SHP77 (cell line): ENCODE measurements around the gene RRAGA.
"Not testable (repeated sequence)": the region's sequence is repeated elsewhere in the genome, so short reads cannot be mapped to it uniquely, and the experiment has no call there.

Source experiments
- DNase-seq, 2 experiments: peaks; one replicate each; lab custom pipeline; 2025; lab: John Stamatoyannopoulos, UW

The RRAGA gene

DNA sequence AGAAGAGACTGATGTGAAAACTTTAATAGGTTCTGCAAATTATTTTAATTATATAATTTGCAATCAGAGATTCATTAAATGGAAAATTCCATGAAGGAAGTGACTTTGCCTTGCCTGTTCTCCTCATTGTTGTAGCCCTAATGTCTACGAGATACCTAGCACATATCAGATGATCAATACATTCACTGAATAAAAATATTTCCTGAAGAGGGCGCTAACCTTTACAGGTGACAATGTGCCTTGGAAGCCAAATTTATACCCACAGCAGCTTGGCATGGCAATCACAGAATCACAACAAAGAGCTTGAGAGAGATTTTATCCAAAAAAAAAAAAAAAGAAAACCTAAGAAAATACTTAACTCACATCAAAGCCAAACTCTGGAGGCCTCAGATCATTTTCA, 36.1 kb downstream of the RRAGA start:
- no peak for DNase-seq

DNA sequence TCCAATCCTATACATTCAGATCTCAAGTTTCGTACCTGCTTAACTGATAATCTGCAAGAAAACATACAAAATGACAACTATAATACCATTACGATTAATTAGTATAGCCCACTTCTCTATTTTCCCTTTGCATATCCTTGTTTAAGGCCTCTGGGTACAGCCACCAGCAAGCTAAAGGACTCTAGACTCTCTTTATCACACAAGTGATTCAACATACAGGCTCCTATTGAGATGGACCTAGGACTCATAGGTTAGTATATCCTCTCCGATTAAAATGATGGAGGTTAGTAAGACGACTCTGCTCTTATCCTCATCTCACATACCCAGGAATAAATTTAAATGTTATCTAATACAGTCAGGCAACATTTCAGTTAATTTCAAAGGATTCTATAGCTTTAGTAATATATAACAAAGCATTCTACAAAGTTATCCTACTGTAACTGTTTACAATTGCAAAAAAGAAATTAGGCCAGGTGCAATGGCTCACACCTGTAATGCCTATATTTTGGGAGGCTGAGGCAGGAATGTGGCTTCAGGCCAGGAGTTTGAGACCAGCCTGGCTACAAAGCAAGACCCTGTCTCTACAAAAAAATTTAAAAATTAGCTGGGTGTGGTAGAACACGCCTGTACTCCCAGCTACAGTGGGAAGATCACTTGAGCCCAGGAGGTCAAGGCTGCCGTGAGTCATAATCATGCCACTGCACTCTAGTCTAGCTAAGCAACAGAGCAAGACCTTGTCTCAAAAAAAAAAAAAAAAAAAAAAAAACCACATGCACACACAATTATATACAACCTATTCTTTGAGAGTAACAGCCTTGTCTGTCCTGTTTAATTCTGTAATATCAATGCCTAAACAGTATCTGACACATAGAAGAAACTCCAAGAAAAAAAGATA, 38.1 kb downstream of the RRAGA start:
- no peak for DNase-seq

DNA sequence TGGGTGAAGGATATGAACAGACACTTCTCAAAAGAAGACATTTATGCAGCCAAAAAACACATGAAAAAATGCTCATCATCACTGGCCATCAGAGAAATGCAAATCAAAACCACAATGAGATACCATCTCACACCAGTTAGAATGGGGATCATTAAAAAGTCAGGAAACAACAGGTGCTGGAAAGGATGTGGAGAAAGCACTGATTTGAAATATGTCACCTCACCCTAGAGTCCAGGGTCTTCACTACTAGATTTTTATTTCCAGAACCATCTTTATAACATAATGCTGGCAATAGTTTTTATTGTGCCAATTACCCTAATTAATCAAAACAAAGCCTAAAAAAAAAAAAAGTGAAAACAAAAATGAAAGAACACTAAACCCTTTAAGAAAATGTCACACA, 48.2 kb downstream of the RRAGA start:
- DNase-seq: not testable (repeated sequence)
